Endothelial cell (in vitro differentiated cells): ENCODE results near the gene NCAPG. TPM values are rescaled to one million over a fixed set of nuclear protein-coding genes. Genes with fewer than 3 reads are reported as not detected.
A peak's percentile ranks its signal among the peaks of the same experiment; 100 is the strongest.

Source experiments
- DNase-seq: peaks from one replicate; pipeline ENCODE4 v3.0.0; 2021; ENCODE audit warnings: low spot score
- H3K27ac Mint-ChIP-seq: one replicate; pipeline ENCODE4 v1.8.0; 2021; ENCODE audit warnings: mixed read lengths, inconsistent platforms; ENCODE audit not compliant: unreplicated experiment
- H3K27me3 Mint-ChIP-seq: one replicate; pipeline ENCODE4 v1.8.0; 2021; ENCODE audit warnings: mild to moderate bottlenecking, moderate library complexity, mixed read lengths, inconsistent platforms; ENCODE audit not compliant: unreplicated experiment
- H3K36me3 Mint-ChIP-seq: one replicate; pipeline ENCODE4 v1.8.0; 2021; ENCODE audit warnings: mild to moderate bottlenecking, low read depth, mixed read lengths, inconsistent platforms; ENCODE audit not compliant: unreplicated experiment
- H3K4me1 Mint-ChIP-seq: one replicate; pipeline ENCODE4 v1.8.0; 2021; ENCODE audit warnings: mild to moderate bottlenecking, mixed read lengths, inconsistent platforms; ENCODE audit not compliant: unreplicated experiment
- H3K4me3 Mint-ChIP-seq: one replicate; pipeline ENCODE4 v1.8.0; 2021; ENCODE audit warnings: mild to moderate bottlenecking, mixed read lengths, inconsistent platforms; ENCODE audit not compliant: unreplicated experiment
- H3K9me3 Mint-ChIP-seq: one replicate; pipeline ENCODE4 v1.8.0; 2021; ENCODE audit warnings: mixed read lengths, inconsistent platforms; ENCODE audit not compliant: unreplicated experiment
- CTCF ChIP-seq: fragments of 200-600 bp; sonication (generic); IDR thresholded peaks from one replicate; pipeline ENCODE4 v1.5.0; 2021; ENCODE audit warnings: antibody characterized with exemption; ENCODE audit not compliant: unreplicated experiment
- total RNA-seq: library from RNA; stranded (reverse); fragmentation: NEBNext Ultra II Directional; extraction: Animal tissue kit (Norgen Biotek cat#: 25700); gene quantifications from one replicate; pipeline ENCODE4 v1.2.1, GENCODE V29; 2021; ENCODE audit not compliant: unreplicated experiment

The NCAPG gene
- total RNA-seq, 1 donor from 2014 or later, result 7.1 TPM

- Mint-ChIP-seq H3K36me3 (no peaks in the 10 kb centered on the region), H3K27me3 (peaks cover 19% of the 10 kb centered on the region), H3K27ac (peak within 1 kb of the TSS; percentile 10), H3K4me1 (peaks cover 4% of the 10 kb centered on the region), H3K4me3 (peak within 1 kb of the TSS; percentile 73), H3K9me3 (no peaks in the 10 kb centered on the region)
- peak; percentile 17 for DNase-seq
- no peak for TF ChIP-seq CTCF
Observed at GRCh38 chr4:17781300-17782287, 29.2 kb upstream of the NCAPG start, which contains the start of gene FAM184B. TSS of gene FAM184B (minus strand) at chr4:17781621. CDS start at chr4:17781299, 322 bp downstream.

- TF ChIP-seq CTCF, result no peak
- no peak overlapping the region for H3K4me3 Mint-ChIP-seq
- peaks cover 4% of the 10 kb centered on the region for H3K4me1 Mint-ChIP-seq
- H3K27me3 Mint-ChIP-seq, result peaks cover 11% of the 10 kb centered on the region
- DNase-seq, result no peak
- no peaks in the 10 kb centered on the region for H3K9me3 Mint-ChIP-seq
- no peaks in the 10 kb centered on the region for H3K36me3 Mint-ChIP-seq
- H3K27ac Mint-ChIP-seq, result no peak overlapping the region
Observed at GRCh38 chr4:17785858-17786257, 24.9 kb upstream of the NCAPG start.

- Mint-ChIP-seq H3K27me3 (peaks cover 10% of the 10 kb centered on the region), H3K9me3 (no peaks in the 10 kb centered on the region), H3K4me3 (no peak overlapping the region), H3K27ac (no peak overlapping the region), H3K4me1 (peaks cover 4% of the 10 kb centered on the region), H3K36me3 (no peaks in the 10 kb centered on the region)
- DNase-seq, result no peak
- TF ChIP-seq CTCF, result no peak
Observed at GRCh38 chr4:17786567-17786966, 24.2 kb upstream of the NCAPG start.

- no peaks in the 10 kb centered on the region for H3K9me3 Mint-ChIP-seq
- no peak for DNase-seq
Observed at GRCh38 chr4:17787315-17787714, 23.5 kb upstream of the NCAPG start.

More at GRCh38 chr4:17787315-17787714, 23.5 kb upstream of the NCAPG start:
- Mint-ChIP-seq H3K4me1 (no peaks in the 10 kb centered on the region), H3K27ac (no peak overlapping the region), H3K27me3 (peaks cover 3% of the 10 kb centered on the region), H3K36me3 (no peaks in the 10 kb centered on the region), H3K4me3 (no peak overlapping the region)
- no peak for TF ChIP-seq CTCF
